WTC11 (cell line): ENCODE data around the gene ASS1. TPM values are rescaled to one million over a fixed set of nuclear protein-coding genes. Genes with fewer than 3 reads are reported as not detected.

Experiments
- AFF4 ChIP-seq: sonication (generic); formaldehyde crosslinking; IDR thresholded peaks from 2 replicates; pipeline ENCODE4 v1.8.1; 2023; ENCODE audit warnings: mild to moderate bottlenecking, missing genetic modification reagents, borderline replicate concordance
- CBFB ChIP-seq: sonication (generic); formaldehyde crosslinking; IDR thresholded peaks from 2 replicates; pipeline ENCODE4 v1.8.1; 2022; ENCODE audit warnings: mild to moderate bottlenecking, low read depth, missing genetic modification reagents
- CDX4 ChIP-seq: fragments of 250-450 bp; sonication (Bioruptor Pico); IDR thresholded peaks from 2 replicates; pipeline ENCODE4 v1.9.0; 2021; ENCODE audit warnings: moderate library complexity, mild to moderate bottlenecking, inconsistent platforms, borderline replicate concordance
- ETV6 ChIP-seq: sonication (generic); formaldehyde crosslinking; IDR thresholded peaks from 2 replicates; pipeline ENCODE4 v1.8.1; 2022; ENCODE audit warnings: mild to moderate bottlenecking, missing genetic modification reagents
- FOXJ3 ChIP-seq: sonication (generic); formaldehyde crosslinking; IDR thresholded peaks from 2 replicates; pipeline ENCODE4 v1.9.0; 2021; ENCODE audit warnings: missing genetic modification reagents, mild to moderate bottlenecking, borderline replicate concordance
- GABPB1 ChIP-seq: sonication (generic); formaldehyde crosslinking; IDR thresholded peaks from 2 replicates; pipeline ENCODE4 v1.8.1; 2023; ENCODE audit warnings: mild to moderate bottlenecking, missing genetic modification reagents
- MYBL2 ChIP-seq: sonication (generic); formaldehyde crosslinking; IDR thresholded peaks from 2 replicates; pipeline ENCODE4 v1.8.1; 2023; ENCODE audit warnings: mild to moderate bottlenecking, moderate library complexity, missing genetic modification reagents
- NFATC4 ChIP-seq: fragments of 250-450 bp; sonication (Bioruptor Pico); IDR thresholded peaks from 2 replicates; pipeline ENCODE4 v1.9.0; 2021; ENCODE audit warnings: mild to moderate bottlenecking
- NR3C1 ChIP-seq: sonication (generic); formaldehyde crosslinking; conservative IDR thresholded peaks from 2 replicates; pipeline ENCODE4 v1.8.1; 2023; ENCODE audit warnings: low read depth, mild to moderate bottlenecking, missing genetic modification reagents
- ZNF121 ChIP-seq: sonication (generic); formaldehyde crosslinking; IDR thresholded peaks from 2 replicates; pipeline ENCODE4 v1.8.0; 2023; ENCODE audit warnings: missing genetic modification reagents
- total RNA-seq: library from RNA; stranded (reverse); gene quantifications from 3 replicates; pipeline ENCODE4 v1.2.3, GENCODE V29; 2021
- TF ChIP-seq, protein P1 (sequence below): sonication (generic); formaldehyde crosslinking; IDR thresholded peaks from 2 replicates; pipeline ENCODE4 v1.8.1; 2022; ENCODE audit warnings: low read depth, mild to moderate bottlenecking, moderate library complexity, missing genetic modification reagents, borderline replicate concordance
- TF ChIP-seq, protein P2 (sequence below): sonication (generic); formaldehyde crosslinking; IDR thresholded peaks from 2 replicates; pipeline ENCODE4 v1.8.1; 2022; ENCODE audit warnings: low read depth, missing genetic modification reagents, borderline replicate concordance
- TF ChIP-seq, protein P3 (sequence below): sonication (generic); formaldehyde crosslinking; IDR thresholded peaks from 2 replicates; pipeline ENCODE4 v1.8.0; 2022; ENCODE audit warnings: mild to moderate bottlenecking, missing genetic modification reagents
- TF ChIP-seq, protein P4 (sequence below): fragments of 250-450 bp; sonication (Bioruptor Pico); IDR thresholded peaks from 2 replicates; pipeline ENCODE4 v1.9.0; 2021; ENCODE audit warnings: mild to moderate bottlenecking, borderline replicate concordance

ASS1 gene
- total RNA-seq, 1 experiment from 2014 or later, result 95.7 TPM

GRCh38 chr9:130459941-130460669 is 15.3 kb downstream of the ASS1 start (continued):
- TF ChIP-seq, protein P1, sequence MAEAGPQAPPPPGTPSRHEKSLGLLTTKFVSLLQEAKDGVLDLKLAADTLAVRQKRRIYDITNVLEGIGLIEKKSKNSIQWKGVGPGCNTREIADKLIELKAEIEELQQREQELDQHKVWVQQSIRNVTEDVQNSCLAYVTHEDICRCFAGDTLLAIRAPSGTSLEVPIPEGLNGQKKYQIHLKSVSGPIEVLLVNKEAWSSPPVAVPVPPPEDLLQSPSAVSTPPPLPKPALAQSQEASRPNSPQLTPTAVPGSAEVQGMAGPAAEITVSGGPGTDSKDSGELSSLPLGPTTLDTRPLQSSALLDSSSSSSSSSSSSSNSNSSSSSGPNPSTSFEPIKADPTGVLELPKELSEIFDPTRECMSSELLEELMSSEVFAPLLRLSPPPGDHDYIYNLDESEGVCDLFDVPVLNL (CRISPR knock-in tag), result no peak
- TF ChIP-seq ZNF121 (CRISPR knock-in tag), result no peak
- TF ChIP-seq GABPB1 (CRISPR knock-in tag), result no peak
- TF ChIP-seq, protein P2, sequence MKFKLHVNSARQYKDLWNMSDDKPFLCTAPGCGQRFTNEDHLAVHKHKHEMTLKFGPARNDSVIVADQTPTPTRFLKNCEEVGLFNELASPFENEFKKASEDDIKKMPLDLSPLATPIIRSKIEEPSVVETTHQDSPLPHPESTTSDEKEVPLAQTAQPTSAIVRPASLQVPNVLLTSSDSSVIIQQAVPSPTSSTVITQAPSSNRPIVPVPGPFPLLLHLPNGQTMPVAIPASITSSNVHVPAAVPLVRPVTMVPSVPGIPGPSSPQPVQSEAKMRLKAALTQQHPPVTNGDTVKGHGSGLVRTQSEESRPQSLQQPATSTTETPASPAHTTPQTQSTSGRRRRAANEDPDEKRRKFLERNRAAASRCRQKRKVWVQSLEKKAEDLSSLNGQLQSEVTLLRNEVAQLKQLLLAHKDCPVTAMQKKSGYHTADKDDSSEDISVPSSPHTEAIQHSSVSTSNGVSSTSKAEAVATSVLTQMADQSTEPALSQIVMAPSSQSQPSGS (CRISPR knock-in tag), result no peak
- no peak for TF ChIP-seq ETV6
- TF ChIP-seq, protein P3, sequence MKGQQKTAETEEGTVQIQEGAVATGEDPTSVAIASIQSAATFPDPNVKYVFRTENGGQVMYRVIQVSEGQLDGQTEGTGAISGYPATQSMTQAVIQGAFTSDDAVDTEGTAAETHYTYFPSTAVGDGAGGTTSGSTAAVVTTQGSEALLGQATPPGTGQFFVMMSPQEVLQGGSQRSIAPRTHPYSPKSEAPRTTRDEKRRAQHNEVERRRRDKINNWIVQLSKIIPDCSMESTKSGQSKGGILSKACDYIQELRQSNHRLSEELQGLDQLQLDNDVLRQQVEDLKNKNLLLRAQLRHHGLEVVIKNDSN (CRISPR knock-in tag), result no peak; the same call in 1 of the 2 replicates
- no peak for TF ChIP-seq NR3C1 (CRISPR knock-in tag)
- no peak for TF ChIP-seq NFATC4
- TF ChIP-seq AFF4 (CRISPR knock-in tag), result no peak
- TF ChIP-seq, protein P4, sequence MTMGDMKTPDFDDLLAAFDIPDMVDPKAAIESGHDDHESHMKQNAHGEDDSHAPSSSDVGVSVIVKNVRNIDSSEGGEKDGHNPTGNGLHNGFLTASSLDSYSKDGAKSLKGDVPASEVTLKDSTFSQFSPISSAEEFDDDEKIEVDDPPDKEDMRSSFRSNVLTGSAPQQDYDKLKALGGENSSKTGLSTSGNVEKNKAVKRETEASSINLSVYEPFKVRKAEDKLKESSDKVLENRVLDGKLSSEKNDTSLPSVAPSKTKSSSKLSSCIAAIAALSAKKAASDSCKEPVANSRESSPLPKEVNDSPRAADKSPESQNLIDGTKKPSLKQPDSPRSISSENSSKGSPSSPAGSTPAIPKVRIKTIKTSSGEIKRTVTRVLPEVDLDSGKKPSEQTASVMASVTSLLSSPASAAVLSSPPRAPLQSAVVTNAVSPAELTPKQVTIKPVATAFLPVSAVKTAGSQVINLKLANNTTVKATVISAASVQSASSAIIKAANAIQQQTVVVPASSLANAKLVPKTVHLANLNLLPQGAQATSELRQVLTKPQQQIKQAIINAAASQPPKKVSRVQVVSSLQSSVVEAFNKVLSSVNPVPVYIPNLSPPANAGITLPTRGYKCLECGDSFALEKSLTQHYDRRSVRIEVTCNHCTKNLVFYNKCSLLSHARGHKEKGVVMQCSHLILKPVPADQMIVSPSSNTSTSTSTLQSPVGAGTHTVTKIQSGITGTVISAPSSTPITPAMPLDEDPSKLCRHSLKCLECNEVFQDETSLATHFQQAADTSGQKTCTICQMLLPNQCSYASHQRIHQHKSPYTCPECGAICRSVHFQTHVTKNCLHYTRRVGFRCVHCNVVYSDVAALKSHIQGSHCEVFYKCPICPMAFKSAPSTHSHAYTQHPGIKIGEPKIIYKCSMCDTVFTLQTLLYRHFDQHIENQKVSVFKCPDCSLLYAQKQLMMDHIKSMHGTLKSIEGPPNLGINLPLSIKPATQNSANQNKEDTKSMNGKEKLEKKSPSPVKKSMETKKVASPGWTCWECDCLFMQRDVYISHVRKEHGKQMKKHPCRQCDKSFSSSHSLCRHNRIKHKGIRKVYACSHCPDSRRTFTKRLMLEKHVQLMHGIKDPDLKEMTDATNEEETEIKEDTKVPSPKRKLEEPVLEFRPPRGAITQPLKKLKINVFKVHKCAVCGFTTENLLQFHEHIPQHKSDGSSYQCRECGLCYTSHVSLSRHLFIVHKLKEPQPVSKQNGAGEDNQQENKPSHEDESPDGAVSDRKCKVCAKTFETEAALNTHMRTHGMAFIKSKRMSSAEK (CRISPR knock-in tag), result no peak
- TF ChIP-seq CBFB (CRISPR knock-in tag), result no peak
- no peak for TF ChIP-seq CDX4 (CRISPR knock-in tag)
- no peak for TF ChIP-seq FOXJ3 (CRISPR knock-in tag)
- no peak for TF ChIP-seq MYBL2 (CRISPR knock-in tag)
